Measurements from ENCODE around the gene SH3RF2. TPM values are rescaled to one million over a fixed set of nuclear protein-coding genes. Genes with fewer than 3 reads are reported as not detected.

The SH3RF2 gene
- total and polyA plus RNA-seq, 4 donors: 1.0 to 10.5 (median 4.9) TPM

DNA sequence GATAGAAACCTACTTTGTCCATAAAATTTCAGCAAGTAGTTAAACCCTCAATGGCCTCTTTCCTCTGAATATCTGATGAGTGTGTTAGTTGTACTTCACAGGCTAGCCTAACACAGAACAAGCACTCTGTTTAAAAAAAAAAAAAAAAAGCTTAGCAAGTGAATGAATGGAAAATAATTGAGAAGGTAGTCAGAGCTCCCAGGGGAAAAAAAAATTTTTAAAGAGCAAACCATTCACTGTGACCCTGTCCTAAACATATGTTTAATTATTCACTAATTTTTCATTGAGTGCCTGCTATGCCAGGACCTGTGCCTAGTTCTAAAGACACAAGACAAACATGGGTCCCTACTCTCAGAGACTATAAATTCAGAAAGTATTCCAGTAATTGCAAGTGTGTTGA lies 69.3 kb downstream of the SH3RF2 start:
- Histone ChIP-seq H3K27me3 (ENCODE audit: control insufficient read depth in 4 of 4, insufficient read depth in 4 of 4, low read length in 3 of 4) (no peaks in the 10 kb centered on the region), H3K4me1 (ENCODE audit: control insufficient read depth in 4 of 4, insufficient read depth in 4 of 4, low read length in 3 of 4) (peaks cover 0 to 30% (median 1%) of the 10 kb centered on the region in 4 donors), H3K9ac (ENCODE audit: low read depth in 1 of 2, low read length in 2 of 2) (no peak overlapping the region), H3K27ac (ENCODE audit: low read depth in 1 of 2, low read length in 2 of 2) (no peak overlapping the region), H3K4me3 (ENCODE audit: low read depth in 1 of 3, low read length in 3 of 3) (no peak overlapping the region), H3K9me3 (ENCODE audit: control insufficient read depth in 4 of 4, low read length in 3 of 4) (no peaks in the 10 kb centered on the region), H3K36me3 (ENCODE audit: control insufficient read depth in 4 of 4, insufficient read depth in 3 of 4, low read depth in 1 of 4, low read length in 3 of 4) (peaks cover 0 to 2% (median 0%) of the 10 kb centered on the region in 4 donors)
- TF ChIP-seq RXRA (IDR thresholded peaks at IDR 0.05) (no peak), YY1 (IDR thresholded peaks at IDR 0.05) (no peak), RAD21 (IDR thresholded peaks at IDR 0.05) (peak in 1 of 2 donors; percentile 36), HNF4G (IDR thresholded peaks at IDR 0.05) (no peak), FOXA2 (IDR thresholded peaks at IDR 0.05) (no peak), HNF4A (conservative IDR thresholded peaks at IDR 0.05) (peak; percentile 9 to 17), TAF1 (conservative IDR thresholded peaks at IDR 0.05) (no peak), SP1 (IDR thresholded peaks at IDR 0.05) (peak; percentile 21), FOXA1 (IDR thresholded peaks at IDR 0.05) (no peak), NR2F2 (IDR thresholded peaks at IDR 0.05) (no peak), JUND (IDR thresholded peaks at IDR 0.05) (no peak), EGR1 (IDR thresholded peaks at IDR 0.05; ENCODE audit: low read depth in 2 of 2) (no peak), GABPA (IDR thresholded peaks at IDR 0.05 in 1 of 2, conservative IDR thresholded peaks at IDR 0.05 in 1 of 2) (no peak)
- TF ChIP-seq, protein P1, sequence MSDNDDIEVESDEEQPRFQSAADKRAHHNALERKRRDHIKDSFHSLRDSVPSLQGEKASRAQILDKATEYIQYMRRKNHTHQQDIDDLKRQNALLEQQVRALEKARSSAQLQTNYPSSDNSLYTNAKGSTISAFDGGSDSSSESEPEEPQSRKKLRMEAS (IDR thresholded peaks at IDR 0.05): no peak
- TF ChIP-seq, protein P2, sequence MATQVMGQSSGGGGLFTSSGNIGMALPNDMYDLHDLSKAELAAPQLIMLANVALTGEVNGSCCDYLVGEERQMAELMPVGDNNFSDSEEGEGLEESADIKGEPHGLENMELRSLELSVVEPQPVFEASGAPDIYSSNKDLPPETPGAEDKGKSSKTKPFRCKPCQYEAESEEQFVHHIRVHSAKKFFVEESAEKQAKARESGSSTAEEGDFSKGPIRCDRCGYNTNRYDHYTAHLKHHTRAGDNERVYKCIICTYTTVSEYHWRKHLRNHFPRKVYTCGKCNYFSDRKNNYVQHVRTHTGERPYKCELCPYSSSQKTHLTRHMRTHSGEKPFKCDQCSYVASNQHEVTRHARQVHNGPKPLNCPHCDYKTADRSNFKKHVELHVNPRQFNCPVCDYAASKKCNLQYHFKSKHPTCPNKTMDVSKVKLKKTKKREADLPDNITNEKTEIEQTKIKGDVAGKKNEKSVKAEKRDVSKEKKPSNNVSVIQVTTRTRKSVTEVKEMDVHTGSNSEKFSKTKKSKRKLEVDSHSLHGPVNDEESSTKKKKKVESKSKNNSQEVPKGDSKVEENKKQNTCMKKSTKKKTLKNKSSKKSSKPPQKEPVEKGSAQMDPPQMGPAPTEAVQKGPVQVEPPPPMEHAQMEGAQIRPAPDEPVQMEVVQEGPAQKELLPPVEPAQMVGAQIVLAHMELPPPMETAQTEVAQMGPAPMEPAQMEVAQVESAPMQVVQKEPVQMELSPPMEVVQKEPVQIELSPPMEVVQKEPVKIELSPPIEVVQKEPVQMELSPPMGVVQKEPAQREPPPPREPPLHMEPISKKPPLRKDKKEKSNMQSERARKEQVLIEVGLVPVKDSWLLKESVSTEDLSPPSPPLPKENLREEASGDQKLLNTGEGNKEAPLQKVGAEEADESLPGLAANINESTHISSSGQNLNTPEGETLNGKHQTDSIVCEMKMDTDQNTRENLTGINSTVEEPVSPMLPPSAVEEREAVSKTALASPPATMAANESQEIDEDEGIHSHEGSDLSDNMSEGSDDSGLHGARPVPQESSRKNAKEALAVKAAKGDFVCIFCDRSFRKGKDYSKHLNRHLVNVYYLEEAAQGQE (IDR thresholded peaks at IDR 0.05): no peak
- TF ChIP-seq, protein P3, sequence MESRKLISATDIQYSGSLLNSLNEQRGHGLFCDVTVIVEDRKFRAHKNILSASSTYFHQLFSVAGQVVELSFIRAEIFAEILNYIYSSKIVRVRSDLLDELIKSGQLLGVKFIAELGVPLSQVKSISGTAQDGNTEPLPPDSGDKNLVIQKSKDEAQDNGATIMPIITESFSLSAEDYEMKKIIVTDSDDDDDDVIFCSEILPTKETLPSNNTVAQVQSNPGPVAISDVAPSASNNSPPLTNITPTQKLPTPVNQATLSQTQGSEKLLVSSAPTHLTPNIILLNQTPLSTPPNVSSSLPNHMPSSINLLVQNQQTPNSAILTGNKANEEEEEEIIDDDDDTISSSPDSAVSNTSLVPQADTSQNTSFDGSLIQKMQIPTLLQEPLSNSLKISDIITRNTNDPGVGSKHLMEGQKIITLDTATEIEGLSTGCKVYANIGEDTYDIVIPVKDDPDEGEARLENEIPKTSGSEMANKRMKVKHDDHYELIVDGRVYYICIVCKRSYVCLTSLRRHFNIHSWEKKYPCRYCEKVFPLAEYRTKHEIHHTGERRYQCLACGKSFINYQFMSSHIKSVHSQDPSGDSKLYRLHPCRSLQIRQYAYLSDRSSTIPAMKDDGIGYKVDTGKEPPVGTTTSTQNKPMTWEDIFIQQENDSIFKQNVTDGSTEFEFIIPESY (IDR thresholded peaks at IDR 0.05): no peak
- TF ChIP-seq, protein P4, sequence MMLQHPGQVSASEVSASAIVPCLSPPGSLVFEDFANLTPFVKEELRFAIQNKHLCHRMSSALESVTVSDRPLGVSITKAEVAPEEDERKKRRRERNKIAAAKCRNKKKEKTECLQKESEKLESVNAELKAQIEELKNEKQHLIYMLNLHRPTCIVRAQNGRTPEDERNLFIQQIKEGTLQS (IDR thresholded peaks at IDR 0.05): no peak
- TF ChIP-seq, protein P5, sequence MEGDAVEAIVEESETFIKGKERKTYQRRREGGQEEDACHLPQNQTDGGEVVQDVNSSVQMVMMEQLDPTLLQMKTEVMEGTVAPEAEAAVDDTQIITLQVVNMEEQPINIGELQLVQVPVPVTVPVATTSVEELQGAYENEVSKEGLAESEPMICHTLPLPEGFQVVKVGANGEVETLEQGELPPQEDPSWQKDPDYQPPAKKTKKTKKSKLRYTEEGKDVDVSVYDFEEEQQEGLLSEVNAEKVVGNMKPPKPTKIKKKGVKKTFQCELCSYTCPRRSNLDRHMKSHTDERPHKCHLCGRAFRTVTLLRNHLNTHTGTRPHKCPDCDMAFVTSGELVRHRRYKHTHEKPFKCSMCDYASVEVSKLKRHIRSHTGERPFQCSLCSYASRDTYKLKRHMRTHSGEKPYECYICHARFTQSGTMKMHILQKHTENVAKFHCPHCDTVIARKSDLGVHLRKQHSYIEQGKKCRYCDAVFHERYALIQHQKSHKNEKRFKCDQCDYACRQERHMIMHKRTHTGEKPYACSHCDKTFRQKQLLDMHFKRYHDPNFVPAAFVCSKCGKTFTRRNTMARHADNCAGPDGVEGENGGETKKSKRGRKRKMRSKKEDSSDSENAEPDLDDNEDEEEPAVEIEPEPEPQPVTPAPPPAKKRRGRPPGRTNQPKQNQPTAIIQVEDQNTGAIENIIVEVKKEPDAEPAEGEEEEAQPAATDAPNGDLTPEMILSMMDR (IDR thresholded peaks at IDR 0.05; ENCODE audit: low read depth, low read length, missing input control): no peak
- DNase-seq (ENCODE audit: low spot score): no peak

Measured in liver (tissue), 9 donors.